Peyer's patch (tissue), 4 donors: Measurements from ENCODE around the gene CBARP. TPM values are rescaled to one million over a fixed set of nuclear protein-coding genes. Genes with fewer than 3 reads are reported as not detected.

ENCODE experiments used
- DNase-seq, 3 donors: peaks; one replicate each; pipeline ENCODE4 v3.0.0-alpha.2; 2017 to 2019
- H3K27ac ChIP-seq, 4 donors: fragments of 200-600 bp; sonication (generic); one replicate each; pipeline ENCODE4 v1.5.1; 2016 to 2019
- H3K27me3 ChIP-seq, 2 donors: fragments of 200-600 bp; sonication (generic); one replicate each; pipeline ENCODE4 v1.5.1; 2019
- H3K36me3 ChIP-seq, 3 donors: fragments of 200-600 bp; sonication (generic); one replicate each; pipeline ENCODE4 v1.5.1; 2016 to 2019
- H3K4me1 ChIP-seq, 4 donors: fragments of 200-600 bp; sonication (generic); one replicate each; pipeline ENCODE4 v1.5.1; 2016 to 2019
- H3K4me3 ChIP-seq, 4 donors: fragments of 200-600 bp; sonication (generic); 1 replicate in 3 of 4; 2 replicates in 1 of 4; pipeline ENCODE4 v1.5.1; 2016 to 2019; ENCODE audit warnings: mild to moderate bottlenecking in 1 of 4
- H3K9me3 ChIP-seq, 4 donors: fragments of 200-600 bp; sonication (generic); one replicate each; pipeline ENCODE4 v1.5.1; 2016 to 2019; ENCODE audit warnings: mild to moderate bottlenecking in 1 of 4
- POLR2A ChIP-seq, 2 donors: fragments of 450-650 bp; IDR thresholded peaks; one replicate each; pipeline ENCODE4 v1.5.1; 2017; ENCODE audit warnings: antibody characterized with exemption in 2 of 2, mild to moderate bottlenecking in 2 of 2, moderate library complexity in 2 of 2
- total RNA-seq, 4 donors: library from RNA; depleted of rRNA; stranded (reverse); fragments of >200 nt; gene quantifications; one replicate each; pipeline ENCODE4 v1.1.0, GENCODE V29; 2016
- TF ChIP-seq, protein P1 (sequence below), 6 experiments: fragments of 450-650 bp in 4 of 6; fragments of 200-600 bp in 2 of 6; sonication (generic) in 1 of 6; IDR thresholded peaks; one replicate each; pipeline ENCODE4 v1.5.1; 2017 to 2019; ENCODE audit warnings: antibody characterized with exemption in 6 of 6, mild to moderate bottlenecking in 3 of 6, moderate library complexity in 1 of 6

The CBARP gene
- total RNA-seq, 4 donors from 2014 or later = 1.9 TPM; not detected in 3

DNA sequence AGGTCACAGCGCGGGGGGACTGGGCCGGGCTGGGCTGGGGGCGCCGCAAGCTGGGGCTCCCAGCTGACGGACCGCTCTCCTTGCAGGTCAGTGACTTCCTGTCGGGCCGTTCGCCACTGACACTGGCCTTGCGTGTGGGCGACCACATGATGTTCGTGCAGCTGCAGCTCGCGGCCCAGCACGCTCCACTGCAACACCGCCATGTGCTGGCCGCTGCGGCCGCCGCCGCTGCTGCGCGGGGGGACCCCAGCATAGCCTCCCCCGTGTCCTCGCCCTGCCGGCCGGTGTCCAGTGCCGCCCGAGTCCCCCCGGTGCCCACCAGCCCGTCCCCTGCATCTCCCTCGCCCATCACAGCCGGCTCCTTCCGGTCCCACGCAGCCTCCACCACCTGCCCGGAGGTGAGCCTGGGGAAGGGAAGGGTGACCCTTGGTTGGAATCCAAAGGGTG lies 16.3 kb upstream of the CBARP start:
- Histone ChIP-seq H3K27me3 (no peaks in the 10 kb centered on the region), H3K27ac (peak overlapping the region; percentile 95 to 100 (median 100)), H3K4me1 (peaks cover 7 to 66% (median 39%) of the 10 kb centered on the region in 4 donors), H3K9me3 (no peaks in the 10 kb centered on the region), H3K4me3 (peak overlapping the region in 3 of 4 donors; percentile 86 to 93 (median 89)), H3K36me3 (peaks cover 0 to 69% (median 0%) of the 10 kb centered on the region in 3 donors)
- no peak for TF ChIP-seq POLR2A (IDR thresholded peaks at IDR 0.05)
- TF ChIP-seq, protein P1, sequence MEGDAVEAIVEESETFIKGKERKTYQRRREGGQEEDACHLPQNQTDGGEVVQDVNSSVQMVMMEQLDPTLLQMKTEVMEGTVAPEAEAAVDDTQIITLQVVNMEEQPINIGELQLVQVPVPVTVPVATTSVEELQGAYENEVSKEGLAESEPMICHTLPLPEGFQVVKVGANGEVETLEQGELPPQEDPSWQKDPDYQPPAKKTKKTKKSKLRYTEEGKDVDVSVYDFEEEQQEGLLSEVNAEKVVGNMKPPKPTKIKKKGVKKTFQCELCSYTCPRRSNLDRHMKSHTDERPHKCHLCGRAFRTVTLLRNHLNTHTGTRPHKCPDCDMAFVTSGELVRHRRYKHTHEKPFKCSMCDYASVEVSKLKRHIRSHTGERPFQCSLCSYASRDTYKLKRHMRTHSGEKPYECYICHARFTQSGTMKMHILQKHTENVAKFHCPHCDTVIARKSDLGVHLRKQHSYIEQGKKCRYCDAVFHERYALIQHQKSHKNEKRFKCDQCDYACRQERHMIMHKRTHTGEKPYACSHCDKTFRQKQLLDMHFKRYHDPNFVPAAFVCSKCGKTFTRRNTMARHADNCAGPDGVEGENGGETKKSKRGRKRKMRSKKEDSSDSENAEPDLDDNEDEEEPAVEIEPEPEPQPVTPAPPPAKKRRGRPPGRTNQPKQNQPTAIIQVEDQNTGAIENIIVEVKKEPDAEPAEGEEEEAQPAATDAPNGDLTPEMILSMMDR (IDR thresholded peaks at IDR 0.05) = no peak
- DNase-seq = peak in 2 of 3 donors; percentile 58 to 62

GRCh38 chr19:1253514-1254080 lies 15.8 kb upstream of the CBARP start:
- H3K4me1 ChIP-seq = peaks cover 7 to 61% (median 37%) of the 10 kb centered on the region in 4 donors
- TF ChIP-seq, protein P1 (IDR thresholded peaks at IDR 0.05) = no peak
- TF ChIP-seq POLR2A (IDR thresholded peaks at IDR 0.05) = no peak
- H3K36me3 ChIP-seq = peaks cover 0 to 69% (median 0%) of the 10 kb centered on the region in 3 donors
- peak in 1 of 3 donors; percentile 83 for DNase-seq
- peak overlapping the region; percentile 86 to 93 (median 88) for H3K4me3 ChIP-seq
- H3K27ac ChIP-seq = peak overlapping the region; percentile 95 to 100 (median 100)
- no peaks in the 10 kb centered on the region for H3K27me3 ChIP-seq
- no peaks in the 10 kb centered on the region for H3K9me3 ChIP-seq

DNA sequence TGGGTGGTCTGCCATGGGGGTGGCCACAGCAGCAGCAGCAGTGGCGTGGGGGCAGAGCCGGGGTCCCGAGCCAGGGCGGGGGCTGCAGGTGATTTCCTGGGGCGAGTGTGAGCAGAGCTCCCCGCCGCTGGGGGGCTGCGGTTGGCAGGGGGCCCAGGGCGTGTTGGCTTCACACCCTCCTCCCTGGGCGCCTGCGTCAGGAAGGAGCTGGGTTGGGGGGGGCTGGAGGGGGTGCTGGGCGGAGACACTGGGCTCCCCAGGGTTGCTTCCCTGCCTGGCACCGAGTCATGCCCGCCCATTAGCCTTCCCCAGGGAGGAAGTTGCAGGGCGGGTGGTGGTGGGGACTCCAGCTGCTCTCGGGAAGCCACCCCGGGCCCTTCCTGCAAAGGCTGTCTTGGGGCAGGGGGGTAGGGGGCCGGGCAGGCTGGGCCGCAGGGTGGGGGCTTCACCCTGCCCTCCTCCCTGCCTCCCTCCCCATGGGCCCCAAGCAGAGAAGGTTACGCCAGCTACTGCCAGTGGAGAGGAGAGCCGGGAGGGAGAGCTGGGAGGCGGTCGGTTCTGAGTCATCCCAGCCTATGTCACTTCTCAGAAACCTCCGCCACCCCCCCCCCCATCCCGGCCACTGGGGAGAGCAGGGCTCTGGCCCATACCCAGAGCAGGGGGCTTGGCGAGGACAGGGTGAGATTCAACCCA lies 15.2 kb upstream of the CBARP start:
- H3K4me1 ChIP-seq = peaks cover 7 to 56% (median 34%) of the 10 kb centered on the region in 4 donors
- no peaks in the 10 kb centered on the region for H3K27me3 ChIP-seq
- no peaks in the 10 kb centered on the region for H3K9me3 ChIP-seq
- DNase-seq = peak; percentile 92 to 96 (median 92)
- H3K36me3 ChIP-seq = peaks cover 0 to 67% (median 0%) of the 10 kb centered on the region in 3 donors
- H3K27ac ChIP-seq = peak overlapping the region; percentile 95 to 100 (median 100)
- TF ChIP-seq, protein P1 (IDR thresholded peaks at IDR 0.05) = peak in 3 of 6 experiments; percentile 15 to 25 (median 22)
- peak in 1 of 2 donors; percentile 26 for TF ChIP-seq POLR2A (IDR thresholded peaks at IDR 0.05)
- peak overlapping the region; percentile 86 to 93 (median 88) for H3K4me3 ChIP-seq

- Histone ChIP-seq H3K36me3 (peaks cover 0 to 60% (median 0%) of the 10 kb centered on the region in 3 donors), H3K9me3 (no peaks in the 10 kb centered on the region), H3K4me1 (peaks cover 7 to 56% (median 32%) of the 10 kb centered on the region in 4 donors), H3K4me3 (peak overlapping the region; percentile 86 to 93 (median 88)), H3K27ac (peak overlapping the region; percentile 95 to 100 (median 100)), H3K27me3 (no peaks in the 10 kb centered on the region)
- TF ChIP-seq, protein P1 (IDR thresholded peaks at IDR 0.05) = no peak
- no peak for TF ChIP-seq POLR2A (IDR thresholded peaks at IDR 0.05)
- DNase-seq = peak; percentile 83 to 91 (median 83)
Observed at GRCh38 chr19:1252221-1252820, 14.5 kb upstream of the CBARP start.

GRCh38 chr19:1251330-1252220 lies 13.8 kb upstream of the CBARP start:
- Histone ChIP-seq H3K4me3 (peak overlapping the region; percentile 86 to 93 (median 88)), H3K4me1 (peaks cover 7 to 51% (median 32%) of the 10 kb centered on the region in 4 donors), H3K9me3 (no peaks in the 10 kb centered on the region), H3K36me3 (peaks cover 0 to 53% (median 0%) of the 10 kb centered on the region in 3 donors), H3K27me3 (no peaks in the 10 kb centered on the region), H3K27ac (peak overlapping the region; percentile 95 to 100 (median 100))
- DNase-seq = peak; percentile 80 to 92 (median 81)
- TF ChIP-seq POLR2A (IDR thresholded peaks at IDR 0.05) = no peak
- TF ChIP-seq, protein P1 (IDR thresholded peaks at IDR 0.05) = no peak
